ENCODE measurements around the gene METAP1D. TPM values are rescaled to one million over a fixed set of nuclear protein-coding genes. Genes with fewer than 3 reads are reported as not detected.

METAP1D gene
- total and polyA plus RNA-seq, 8 donors = 2.9 to 16.2 (median 4.7) TPM

- Histone ChIP-seq H3K27ac (no peak overlapping the region), H3K36me3 (peaks cover 3 to 49% (median 36%) of the 10 kb centered on the region in 4 donors), H3K27me3 (no peaks in the 10 kb centered on the region), H3K4me3 (no peak overlapping the region), H3K4me1 (no peaks in the 10 kb centered on the region), H3K9me3 (no peaks in the 10 kb centered on the region)
- TF ChIP-seq POLR2A (IDR thresholded peaks at IDR 0.05) (no peak), POLR2AphosphoS5 (IDR thresholded peaks at IDR 0.05) (no peak), EP300 (IDR thresholded peaks at IDR 0.05) (no peak), CTCF (IDR thresholded peaks at IDR 0.05) (no peak)
- intact Hi-C loops (cut with DNase I; ENCODE audit: low total_unique reads) = no loop called here
- 88 to 93% (median 89%) methylated on average over 2 of the region's 2 CpGs for WGBS, 5 donors
- no peak for DNase-seq
These were observed 14.7 kb upstream of the METAP1D start for GRCh38 chr2:171985076-171985475.

- WGBS, 5 donors = 86 to 97% (median 93%) methylated on average over 4 of the region's 4 CpGs
- TF ChIP-seq CTCF (IDR thresholded peaks at IDR 0.05) = no peak
- no peak for TF ChIP-seq POLR2AphosphoS5 (IDR thresholded peaks at IDR 0.05)
- no peak for TF ChIP-seq POLR2A (IDR thresholded peaks at IDR 0.05)
- TF ChIP-seq EP300 (IDR thresholded peaks at IDR 0.05) = no peak
- intact Hi-C loops (cut with DNase I; ENCODE audit: low total_unique reads) = no loop called here
These were observed 13.0 kb upstream of the METAP1D start for GRCh38 chr2:171986778-171987177.

GRCh38 chr2:171991027-171991426 is 8.7 kb upstream of the METAP1D start:
- Histone ChIP-seq H3K4me3 (no peak overlapping the region), H3K27ac (no peak overlapping the region), H3K9me3 (no peaks in the 10 kb centered on the region), H3K4me1 (no peaks in the 10 kb centered on the region), H3K36me3 (peaks cover 0 to under 1% (median 0%) of the 10 kb centered on the region in 4 donors), H3K27me3 (no peaks in the 10 kb centered on the region)
- 81 to 88% (median 85%) methylated on average over 4 of the region's 4 CpGs for WGBS, 5 donors
- intact Hi-C loops (cut with DNase I; ENCODE audit: low total_unique reads) = no loop called here
- DNase-seq = no peak
- TF ChIP-seq EP300 (IDR thresholded peaks at IDR 0.05) (no peak), CTCF (IDR thresholded peaks at IDR 0.05) (no peak), POLR2AphosphoS5 (IDR thresholded peaks at IDR 0.05) (no peak), POLR2A (IDR thresholded peaks at IDR 0.05) (no peak)

More at GRCh38 chr2:171986778-171987177, 13.0 kb upstream of the METAP1D start:
- peaks cover 0 to 33% (median 23%) of the 10 kb centered on the region in 4 donors for H3K36me3 ChIP-seq
- no peak overlapping the region for H3K27ac ChIP-seq
- H3K9me3 ChIP-seq = no peaks in the 10 kb centered on the region
- no peaks in the 10 kb centered on the region for H3K4me1 ChIP-seq
- no peak for DNase-seq
- H3K4me3 ChIP-seq = no peak overlapping the region
- H3K27me3 ChIP-seq = no peaks in the 10 kb centered on the region

GRCh38 chr2:171995586-171995985 is 4.2 kb upstream of the METAP1D start:
- Histone ChIP-seq H3K9me3 (no peaks in the 10 kb centered on the region), H3K27ac (no peak overlapping the region), H3K4me1 (peaks cover 0 to 18% (median 13%) of the 10 kb centered on the region in 4 donors), H3K4me3 (no peak overlapping the region), H3K27me3 (no peaks in the 10 kb centered on the region), H3K36me3 (no peaks in the 10 kb centered on the region)
- intact Hi-C loops (cut with DNase I; ENCODE audit: low total_unique reads) = no loop called here
- no peak for DNase-seq
- TF ChIP-seq EP300 (IDR thresholded peaks at IDR 0.05) (no peak), POLR2AphosphoS5 (IDR thresholded peaks at IDR 0.05) (no peak), CTCF (IDR thresholded peaks at IDR 0.05) (no peak), POLR2A (IDR thresholded peaks at IDR 0.05) (no peak)
- WGBS, 5 donors = 69 to 86% (median 82%) methylated on average over 5 of the region's 5 CpGs

Data from stomach (tissue), 9 donors.